ENCODE results near the gene PADI4.

PADI4 gene

GRCh38 chr1:17289721-17290120 is 18.3 kb upstream of the PADI4 start:
- Histone ChIP-seq H3K4me1 (no peaks in the 10 kb centered on the region), H2AFZ (no peak overlapping the region), H3K9ac (no peak overlapping the region), H3K27me3 (ENCODE audit: control insufficient read depth, insufficient read depth, low read length) (no peaks in the 10 kb centered on the region), H3K79me2 (no peaks in the 10 kb centered on the region), H3K9me3 (ENCODE audit: control insufficient read depth, low read length) (no peaks in the 10 kb centered on the region), H3K27ac (no peak overlapping the region), H3K4me2 (ENCODE audit: low read length) (no peak overlapping the region), H3K36me3 (ENCODE audit: control insufficient read depth, insufficient read depth, low read length) (no peaks in the 10 kb centered on the region), H3K4me3 (ENCODE audit: low read depth, low read length) (no peak overlapping the region)
- TF ChIP-seq CTCF (IDR thresholded peaks at IDR 0.05): no peak

- no peak overlapping the region for H2AFZ ChIP-seq
- H3K36me3 ChIP-seq (ENCODE audit: control insufficient read depth, insufficient read depth, low read length): no peaks in the 10 kb centered on the region
- H3K27ac ChIP-seq: no peak overlapping the region
- no peak overlapping the region for H3K4me3 ChIP-seq (ENCODE audit: low read depth, low read length)
- no peak overlapping the region for H3K4me2 ChIP-seq (ENCODE audit: low read length)
- no peaks in the 10 kb centered on the region for H3K27me3 ChIP-seq (ENCODE audit: control insufficient read depth, insufficient read depth, low read length)
- H3K4me1 ChIP-seq: no peaks in the 10 kb centered on the region
- H3K9me3 ChIP-seq (ENCODE audit: control insufficient read depth, low read length): no peaks in the 10 kb centered on the region
- no peak for TF ChIP-seq CTCF (IDR thresholded peaks at IDR 0.05)
- H3K79me2 ChIP-seq: no peaks in the 10 kb centered on the region
- no peak overlapping the region for H3K9ac ChIP-seq
Measured at GRCh38 chr1:17290553-17290952, 17.4 kb upstream of the PADI4 start.

- Histone ChIP-seq H3K36me3 (ENCODE audit: control insufficient read depth, insufficient read depth, low read length) (no peaks in the 10 kb centered on the region), H3K27me3 (ENCODE audit: control insufficient read depth, insufficient read depth, low read length) (no peaks in the 10 kb centered on the region), H2AFZ (no peak overlapping the region), H3K4me2 (ENCODE audit: low read length) (no peak overlapping the region), H3K79me2 (no peaks in the 10 kb centered on the region), H3K9me3 (ENCODE audit: control insufficient read depth, low read length) (no peaks in the 10 kb centered on the region), H3K27ac (no peak overlapping the region), H3K4me1 (no peaks in the 10 kb centered on the region), H3K9ac (no peak overlapping the region), H3K4me3 (ENCODE audit: low read depth, low read length) (no peak overlapping the region)
- TF ChIP-seq CTCF (IDR thresholded peaks at IDR 0.05): no peak
Measured at GRCh38 chr1:17292299-17293160, 15.5 kb upstream of the PADI4 start.

DNA sequence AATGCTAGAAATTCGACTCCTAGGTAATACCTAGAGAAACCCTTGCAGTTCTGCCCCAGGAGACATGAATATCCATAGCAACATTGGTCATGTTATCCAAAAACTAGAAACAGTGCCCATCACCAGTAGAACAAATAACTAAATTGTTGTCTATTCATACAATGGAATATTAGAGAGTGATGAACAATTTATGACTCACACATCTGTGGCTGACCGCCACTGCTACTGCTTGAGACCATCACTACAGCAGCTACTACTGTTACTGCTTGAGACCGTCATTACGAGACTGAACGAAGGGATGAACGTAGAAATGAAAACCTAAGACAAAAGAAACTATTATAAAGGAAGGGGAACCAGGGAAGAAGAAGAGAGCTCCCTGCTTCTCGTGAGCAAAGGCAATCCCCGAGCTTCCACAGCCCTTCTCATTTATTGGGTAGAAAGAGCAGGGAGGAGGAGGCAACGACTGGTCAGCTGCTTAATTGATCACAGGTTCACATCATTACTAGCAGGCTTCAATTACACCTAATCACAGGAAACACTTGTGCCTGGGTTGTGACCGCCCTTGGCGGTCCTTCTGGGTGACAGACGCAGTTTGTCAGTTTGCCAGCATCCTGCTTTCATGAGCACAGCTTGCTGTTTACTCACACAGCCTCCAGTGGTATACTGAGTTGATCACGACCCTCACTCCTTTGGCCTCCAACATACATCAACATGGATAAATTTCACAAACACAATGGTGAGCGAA is 14.1 kb upstream of the PADI4 start:
- H3K4me1 ChIP-seq: no peaks in the 10 kb centered on the region
- no peak overlapping the region for H3K27ac ChIP-seq
- H2AFZ ChIP-seq: no peak overlapping the region
- H3K27me3 ChIP-seq (ENCODE audit: control insufficient read depth, insufficient read depth, low read length): no peaks in the 10 kb centered on the region
- no peaks in the 10 kb centered on the region for H3K9me3 ChIP-seq (ENCODE audit: control insufficient read depth, low read length)
- no peak overlapping the region for H3K9ac ChIP-seq
- no peak overlapping the region for H3K4me3 ChIP-seq (ENCODE audit: low read depth, low read length)
- no peaks in the 10 kb centered on the region for H3K36me3 ChIP-seq (ENCODE audit: control insufficient read depth, insufficient read depth, low read length)
- no peaks in the 10 kb centered on the region for H3K79me2 ChIP-seq
- TF ChIP-seq CTCF (IDR thresholded peaks at IDR 0.05): no peak
- H3K4me2 ChIP-seq (ENCODE audit: low read length): no peak overlapping the region

Measured in parathyroid adenoma (tissue), 2 donors.